Kidney tubule cell (primary cell): Measurements from ENCODE around the gene LRRC18.

Source experiments
- DNase-seq: peaks from one replicate; pipeline ENCODE4 v3.0.0-alpha.2; 2018; ENCODE audit warnings: low spot score

LRRC18 gene

GRCh38 chr10:48907730-48908129 lies 31.9 kb downstream of the LRRC18 start:
- no peak for DNase-seq

- DNase-seq: no peak
Measured at GRCh38 chr10:48906841-48907240, 32.8 kb downstream of the LRRC18 start.

GRCh38 chr10:48905311-48905710 lies 34.3 kb downstream of the LRRC18 start:
- peak; percentile 49 for DNase-seq

GRCh38 chr10:48904861-48905260 lies 34.8 kb downstream of the LRRC18 start:
- DNase-seq: peak; percentile 49

GRCh38 chr10:48903151-48903550 lies 36.5 kb downstream of the LRRC18 start:
- DNase-seq: no peak

GRCh38 chr10:48902096-48902495 lies 37.5 kb downstream of the LRRC18 start:
- DNase-seq: no peak

GRCh38 chr10:48901319-48901718 lies 38.3 kb downstream of the LRRC18 start:
- no peak for DNase-seq

GRCh38 chr10:48900371-48900801 lies 39.3 kb downstream of the LRRC18 start:
- DNase-seq: no peak

GRCh38 chr10:48899781-48900180 lies 39.9 kb downstream of the LRRC18 start:
- DNase-seq: no peak

GRCh38 chr10:48898426-48898825 lies 41.2 kb downstream of the LRRC18 start:
- no peak for DNase-seq

GRCh38 chr10:48897441-48897790 lies 42.2 kb downstream of the LRRC18 start:
- DNase-seq: no peak

GRCh38 chr10:48896756-48897440 lies 42.7 kb downstream of the LRRC18 start:
- DNase-seq: peak; percentile 76

GRCh38 chr10:48895803-48896195 lies 43.8 kb downstream of the LRRC18 start:
- DNase-seq: no peak

GRCh38 chr10:48894911-48895802 lies 44.5 kb downstream of the LRRC18 start:
- DNase-seq: no peak

- peak; percentile 20 for DNase-seq
Measured at GRCh38 chr10:48890888-48891850, 48.5 kb downstream of the LRRC18 start.

- no peak for DNase-seq
Measured at GRCh38 chr10:48887982-48888381, 51.7 kb downstream of the LRRC18 start.

GRCh38 chr10:48885376-48885775 lies 54.3 kb downstream of the LRRC18 start:
- peak; percentile 31 for DNase-seq

GRCh38 chr10:48884179-48885045 lies 55.2 kb downstream of the LRRC18 start:
- DNase-seq: no peak

- DNase-seq: peak; percentile 54
Measured at GRCh38 chr10:48883701-48884100, 55.9 kb downstream of the LRRC18 start.

GRCh38 chr10:48882881-48883280 lies 56.8 kb downstream of the LRRC18 start:
- no peak for DNase-seq

- no peak for DNase-seq
Measured at GRCh38 chr10:48881937-48882336, 57.7 kb downstream of the LRRC18 start.
